ENCODE data around the gene MFGE8. TPM values are rescaled to one million over a fixed set of nuclear protein-coding genes. Genes with fewer than 3 reads are reported as not detected.

Gene MFGE8
- total and polyA plus RNA-seq, 8 donors: 6.1 to 34.5 (median 23.8) TPM

- no peaks in the 10 kb centered on the region for H3K9me3 ChIP-seq
- no peaks in the 10 kb centered on the region for H3K36me3 ChIP-seq
- no peak for DNase-seq
- no peak for FAIRE-seq
- no peak for ATAC-seq
- no peaks in the 10 kb centered on the region for H3K27me3 ChIP-seq
- H3K27ac ChIP-seq: no peak overlapping the region
- whole genome bisulfite sequencing, 2 donors: 78 to 92% methylated on average over 9 to 11 of the region's 11 CpGs
- intact Hi-C loops (cut with DNase I): no loop called here
- no peaks in the 10 kb centered on the region for H3K4me1 ChIP-seq
- TF ChIP-seq CTCF (IDR thresholded peaks at IDR 0.05): no peak
- no peak overlapping the region for H3K4me3 ChIP-seq
Observed at GRCh38 chr15:88877415-88877814, 35.8 kb downstream of the MFGE8 start.

- no peaks in the 10 kb centered on the region for H3K36me3 ChIP-seq
- no peak overlapping the region for H3K4me3 ChIP-seq
- H3K9me3 ChIP-seq: no peaks in the 10 kb centered on the region
- no peak for FAIRE-seq
- WGBS, 2 donors: 58 to 67% methylated on average over 10 of the region's 10 CpGs
- intact Hi-C loops (cut with DNase I): no loop called here
- no peak for ATAC-seq
- no peaks in the 10 kb centered on the region for H3K4me1 ChIP-seq
- no peak for DNase-seq
- H3K27me3 ChIP-seq: no peaks in the 10 kb centered on the region
- no peak for TF ChIP-seq CTCF (IDR thresholded peaks at IDR 0.05)
- H3K27ac ChIP-seq: no peak overlapping the region
Observed at GRCh38 chr15:88876573-88876972, 36.6 kb downstream of the MFGE8 start.

GRCh38 chr15:88874684-88875083 lies 38.5 kb downstream of the MFGE8 start:
- no peak for FAIRE-seq
- DNase-seq: no peak
- Histone ChIP-seq H3K27ac (no peak overlapping the region), H3K36me3 (no peaks in the 10 kb centered on the region), H3K9me3 (no peaks in the 10 kb centered on the region), H3K4me1 (no peaks in the 10 kb centered on the region), H3K4me3 (no peak overlapping the region), H3K27me3 (no peaks in the 10 kb centered on the region)
- 12 to 27% methylated on average over 6 of the region's 6 CpGs for WGBS, 2 donors
- intact Hi-C loops (cut with DNase I): no loop called here
- no peak for ATAC-seq
- TF ChIP-seq CTCF (IDR thresholded peaks at IDR 0.05): no peak

- Histone ChIP-seq H3K27me3 (no peaks in the 10 kb centered on the region), H3K27ac (no peak overlapping the region), H3K9me3 (no peaks in the 10 kb centered on the region), H3K4me3 (no peak overlapping the region), H3K36me3 (no peaks in the 10 kb centered on the region), H3K4me1 (no peaks in the 10 kb centered on the region)
- no peak for FAIRE-seq
- intact Hi-C loops (cut with DNase I): no loop called here
- WGBS, 2 donors: 49 to 67% methylated on average over 15 of the region's 15 CpGs
- no peak for DNase-seq
- ATAC-seq: no peak
- no peak for TF ChIP-seq CTCF (IDR thresholded peaks at IDR 0.05)
Observed at GRCh38 chr15:88874275-88874674, 38.9 kb downstream of the MFGE8 start.

- no peak overlapping the region for H3K4me3 ChIP-seq
- FAIRE-seq (no peak), DNase-seq (no peak), ATAC-seq (no peak)
- intact Hi-C loops (cut with DNase I): no loop called here
- no peak overlapping the region for H3K27ac ChIP-seq
- H3K9me3 ChIP-seq: no peaks in the 10 kb centered on the region
- H3K36me3 ChIP-seq: no peaks in the 10 kb centered on the region
- no peaks in the 10 kb centered on the region for H3K27me3 ChIP-seq
- TF ChIP-seq CTCF (IDR thresholded peaks at IDR 0.05): no peak
- no peaks in the 10 kb centered on the region for H3K4me1 ChIP-seq
- 58 to 71% methylated on average over 13 of the region's 13 CpGs for WGBS, 2 donors
Observed at GRCh38 chr15:88873786-88874185, 39.4 kb downstream of the MFGE8 start.

All from pancreas (tissue), 10 donors.